Right lobe of liver (tissue), 6 donors: Measurements from ENCODE around the gene FITM2. TPM values are rescaled to one million over a fixed set of nuclear protein-coding genes. Genes with fewer than 3 reads are reported as not detected.

ENCODE experiments used
- ATAC-seq, 4 donors: fragments of 200-7000 bp; cut with Tn5 transposase; one replicate each; pipeline ENCODE4 v1.9.1; 2020; ENCODE audit warnings: mild to moderate bottlenecking in 4 of 4, moderate library complexity in 4 of 4
- DNase-seq, 3 donors: peaks; one replicate each; pipeline ENCODE4 v3.0.0-alpha.2; 2020
- H3K27ac ChIP-seq, 3 donors: fragments of 200-600 bp; one replicate each; pipeline ENCODE4 v1.8.0; 2022
- H3K27me3 ChIP-seq, 2 donors: fragments of 200-600 bp; one replicate each; pipeline ENCODE4 v1.8.0; 2022
- H3K36me3 ChIP-seq, 4 donors: fragments of 200-600 bp; sonication (generic) in 1 of 4; one replicate each; pipeline versions ENCODE4 v1.5.1 to v1.8.0; 2017 to 2022; ENCODE audit warnings: control low read depth in 1 of 4
- H3K4me1 ChIP-seq, 4 donors: fragments of 200-600 bp; sonication (generic) in 1 of 4; one replicate each; pipeline versions ENCODE4 v1.5.1 to v1.8.0; 2017 to 2022; ENCODE audit warnings: control low read depth in 1 of 4
- H3K4me3 ChIP-seq, 3 donors: fragments of 200-600 bp; one replicate each; pipeline ENCODE4 v1.8.0; 2022
- H3K9me3 ChIP-seq, 4 donors: fragments of 200-600 bp; sonication (generic) in 1 of 4; one replicate each; pipeline versions ENCODE4 v1.5.1 to v1.8.0; 2017 to 2022; ENCODE audit warnings: control low read depth in 1 of 4
- CTCF ChIP-seq, 4 donors: fragments of 200-600 bp in 3 of 4; fragments of 450-650 bp in 1 of 4; IDR thresholded peaks; one replicate each; pipeline versions ENCODE4 v1.5.1 to v1.8.0; 2016 to 2022; ENCODE audit warnings: antibody characterized with exemption in 4 of 4, mild to moderate bottlenecking in 2 of 4
- POLR2A ChIP-seq: fragments of 450-650 bp; IDR thresholded peaks from one replicate; pipeline ENCODE4 v1.6.1; 2017; ENCODE audit warnings: antibody characterized with exemption, mild to moderate bottlenecking
- WGBS: methylation state at CpG from one replicate; pipeline ENCODE4 v1.1.6; 2018; ENCODE audit warnings: low coverage, low lambda C conversion rate; ENCODE audit not compliant: insufficient coverage; ENCODE audit errors: missing lambda C conversion rate; 5-methylcytosine and 5-hydroxymethylcytosine counted together
- intact Hi-C, 2 donors: fragments of 100-400 bp; cut with DNase I; formaldehyde crosslinking; loops; one replicate each; pipeline versions ENCODE4 v1.11.2 to v1.14.1; 2022
- total RNA-seq, 6 experiments: library from RNA; depleted of rRNA in 2 of 6; stranded (reverse); fragments of >200 nt in 2 of 6; fragmentation: NEBNext Ultra II Directional in 3 of 6; extraction: Animal tissue kit (Norgen Biotek cat#: 25700) in 3 of 6; gene quantifications; one replicate each; pipeline versions ENCODE4 v1.1.0 to v1.2.4, GENCODE V29; 2016 to 2023
- donor health status: DM: no; HTN: yes; CAD: no.
- donor health status: DM: no; HTN: no; CAD: no.
- donor health status: DM: no; HTN: no; CAD: no.
- donor health status: DM: no; HTN: yes; CAD: no.
- donor health status: DM: no; HTN: yes; CAD: no.

Gene FITM2
- total RNA-seq, 6 experiments from 2014 or later: 3.6 to 8.0 (median 6.4) TPM

DNA sequence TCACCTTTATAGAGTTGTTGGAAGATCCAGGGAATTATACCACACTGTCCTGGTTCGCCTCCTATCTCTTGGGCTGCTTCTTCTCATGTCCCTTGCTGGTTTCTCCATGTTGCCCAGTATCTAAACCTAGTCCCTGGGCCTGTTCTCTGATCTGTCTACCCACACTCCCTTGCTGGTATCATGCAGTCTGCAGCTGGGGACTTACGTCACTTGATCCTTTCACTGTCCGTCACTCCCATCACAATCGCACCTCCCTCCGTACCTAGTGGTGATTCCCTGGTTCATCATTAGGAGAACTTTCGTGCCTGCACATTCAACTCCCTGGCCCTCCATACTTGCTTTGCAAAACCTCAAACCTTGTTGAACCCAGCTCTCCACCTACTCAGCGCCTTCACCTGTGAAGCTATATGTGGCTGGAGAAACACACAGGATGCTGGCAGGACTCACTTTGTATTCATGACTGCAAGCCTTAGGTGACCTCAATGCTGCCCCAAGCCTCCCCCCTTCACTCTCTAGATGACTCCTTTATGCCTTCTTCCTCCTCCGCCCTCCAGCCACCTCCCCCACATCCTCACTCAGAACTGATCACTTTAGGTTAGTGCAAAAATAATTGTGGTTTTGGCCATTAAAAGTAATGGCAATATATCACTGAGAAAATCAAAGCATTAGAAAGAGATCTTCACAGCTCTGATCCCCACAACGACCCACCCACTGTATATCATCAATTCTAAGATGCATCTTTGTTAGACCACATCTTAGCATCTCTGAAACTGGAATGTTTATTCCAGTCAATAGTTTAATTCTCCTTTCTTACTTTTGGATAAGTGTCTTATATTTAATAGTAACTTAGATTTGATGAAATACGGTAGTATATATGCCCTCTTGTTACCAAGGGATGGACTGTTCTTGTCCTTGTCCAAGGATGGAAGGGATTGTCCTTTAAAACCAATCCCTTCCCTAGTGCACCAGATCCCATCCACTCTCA lies 37.5 kb downstream of the FITM2 start:
- TF ChIP-seq POLR2A (no peak), CTCF (IDR thresholded peaks at IDR 0.05) (no peak)
- Histone ChIP-seq H3K27ac (no peak overlapping the region), H3K4me1 (no peaks in the 10 kb centered on the region), H3K9me3 (no peaks in the 10 kb centered on the region), H3K27me3 (no peaks in the 10 kb centered on the region), H3K36me3 (no peaks in the 10 kb centered on the region), H3K4me3 (no peak overlapping the region)
- intact Hi-C loops: no loop called here
- 86% methylated on average over 9 of the region's 10 CpGs for WGBS
- ATAC-seq (no peak), DNase-seq (no peak)

DNA sequence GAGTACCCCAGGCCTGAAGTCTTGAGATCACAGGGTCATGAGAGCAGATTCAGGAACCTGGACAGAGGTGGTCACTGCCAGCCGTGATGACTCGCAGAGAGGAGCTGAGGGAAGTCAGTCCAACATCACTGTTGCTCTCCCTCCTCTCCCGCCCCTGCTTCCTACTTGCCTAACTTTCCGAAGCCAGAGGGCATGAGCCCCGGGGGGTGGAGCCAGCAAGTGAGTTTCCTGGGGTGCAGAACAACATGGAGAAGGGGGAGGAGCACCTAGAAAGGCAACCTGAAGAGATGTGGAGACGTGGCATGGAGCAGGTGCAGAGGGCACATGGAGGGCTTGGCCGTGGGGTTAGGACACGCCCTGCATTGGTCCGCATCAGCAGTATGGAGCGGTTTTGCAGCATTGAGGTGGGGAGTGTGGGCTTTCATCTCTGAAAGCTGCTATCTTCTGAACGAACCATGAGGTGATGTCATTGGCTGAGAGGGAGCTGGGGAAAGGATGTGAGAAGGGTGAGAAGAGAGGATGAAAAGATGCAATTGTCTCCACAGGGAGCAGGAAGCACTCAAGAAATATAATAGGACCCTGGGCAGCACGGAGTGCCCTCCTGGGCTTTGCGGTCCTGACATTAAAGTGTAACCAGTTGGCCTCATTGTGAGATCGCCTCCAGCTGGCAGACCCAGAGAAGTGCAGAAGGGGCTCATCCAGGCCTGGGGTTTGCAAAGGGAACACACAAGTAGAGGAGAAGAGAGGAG lies 38.9 kb downstream of the FITM2 start:
- TF ChIP-seq POLR2A (no peak), CTCF (IDR thresholded peaks at IDR 0.05) (no peak)
- DNase-seq (no peak), ATAC-seq (peak in 1 of 4 donors; percentile 20)
- H3K36me3 ChIP-seq: no peaks in the 10 kb centered on the region
- intact Hi-C loops: no loop called here
- 82% methylated on average over 9 of the region's 14 CpGs for WGBS
- H3K4me3 ChIP-seq: no peak overlapping the region
- no peaks in the 10 kb centered on the region for H3K9me3 ChIP-seq
- H3K27ac ChIP-seq: no peak overlapping the region
- H3K4me1 ChIP-seq: no peaks in the 10 kb centered on the region
- no peaks in the 10 kb centered on the region for H3K27me3 ChIP-seq

- no peaks in the 10 kb centered on the region for H3K36me3 ChIP-seq
- DNase-seq (no peak), ATAC-seq (no peak)
- 75% methylated on average over 2 of the region's 5 CpGs for WGBS
- H3K27ac ChIP-seq: no peak overlapping the region
- no peaks in the 10 kb centered on the region for H3K9me3 ChIP-seq
- intact Hi-C loops: no loop called here
- H3K4me3 ChIP-seq: no peak overlapping the region
- no peak for TF ChIP-seq POLR2A
- no peak for TF ChIP-seq CTCF (IDR thresholded peaks at IDR 0.05)
- H3K27me3 ChIP-seq: no peaks in the 10 kb centered on the region
- H3K4me1 ChIP-seq: no peaks in the 10 kb centered on the region
Measured at GRCh38 chr20:44268802-44269201, 42.2 kb downstream of the FITM2 start.

GRCh38 chr20:44264287-44264686 lies 46.7 kb downstream of the FITM2 start:
- H3K4me3 ChIP-seq: no peak overlapping the region
- intact Hi-C loops: no loop called here
- no peaks in the 10 kb centered on the region for H3K27me3 ChIP-seq
- no peak for TF ChIP-seq CTCF (IDR thresholded peaks at IDR 0.05)
- no peak for TF ChIP-seq POLR2A
- H3K27ac ChIP-seq: no peak overlapping the region
- ATAC-seq (no peak), DNase-seq (no peak)
- 100% methylated on average over 1 of the region's 5 CpGs for WGBS
- H3K4me1 ChIP-seq: no peaks in the 10 kb centered on the region
- no peaks in the 10 kb centered on the region for H3K36me3 ChIP-seq
- H3K9me3 ChIP-seq: no peaks in the 10 kb centered on the region
